ENCODE measurements around the gene OR5K3.

DNA sequence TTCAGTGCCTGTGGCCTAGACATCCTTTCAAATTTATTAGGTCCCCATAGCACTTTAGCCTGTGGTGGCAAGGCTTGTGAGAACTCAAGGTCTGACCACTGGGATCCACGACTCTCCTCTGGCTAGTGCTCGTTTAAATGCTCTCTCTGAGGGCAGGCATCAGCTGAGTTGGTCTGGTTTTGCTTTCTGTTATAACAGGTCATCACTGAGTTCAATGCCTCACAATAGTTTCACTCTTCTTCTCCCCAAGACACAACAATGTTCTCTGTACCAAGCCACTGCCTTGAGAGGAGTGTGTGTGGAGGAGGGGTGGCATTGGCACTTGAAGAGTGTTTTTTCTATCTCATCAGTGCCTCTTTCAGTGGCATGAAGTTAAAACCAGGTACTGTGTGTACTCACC lies 29.2 kb upstream of the OR5K3 start:
- TF ChIP-seq, protein P1, sequence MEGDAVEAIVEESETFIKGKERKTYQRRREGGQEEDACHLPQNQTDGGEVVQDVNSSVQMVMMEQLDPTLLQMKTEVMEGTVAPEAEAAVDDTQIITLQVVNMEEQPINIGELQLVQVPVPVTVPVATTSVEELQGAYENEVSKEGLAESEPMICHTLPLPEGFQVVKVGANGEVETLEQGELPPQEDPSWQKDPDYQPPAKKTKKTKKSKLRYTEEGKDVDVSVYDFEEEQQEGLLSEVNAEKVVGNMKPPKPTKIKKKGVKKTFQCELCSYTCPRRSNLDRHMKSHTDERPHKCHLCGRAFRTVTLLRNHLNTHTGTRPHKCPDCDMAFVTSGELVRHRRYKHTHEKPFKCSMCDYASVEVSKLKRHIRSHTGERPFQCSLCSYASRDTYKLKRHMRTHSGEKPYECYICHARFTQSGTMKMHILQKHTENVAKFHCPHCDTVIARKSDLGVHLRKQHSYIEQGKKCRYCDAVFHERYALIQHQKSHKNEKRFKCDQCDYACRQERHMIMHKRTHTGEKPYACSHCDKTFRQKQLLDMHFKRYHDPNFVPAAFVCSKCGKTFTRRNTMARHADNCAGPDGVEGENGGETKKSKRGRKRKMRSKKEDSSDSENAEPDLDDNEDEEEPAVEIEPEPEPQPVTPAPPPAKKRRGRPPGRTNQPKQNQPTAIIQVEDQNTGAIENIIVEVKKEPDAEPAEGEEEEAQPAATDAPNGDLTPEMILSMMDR (IDR thresholded peaks at IDR 0.05; ENCODE audit: insufficient read depth, low read depth, low read length), result no peak
- no peak for TF ChIP-seq EZH2 (IDR thresholded peaks at IDR 0.05; ENCODE audit: insufficient read depth, low read length)
